GM06990 (cell line): ENCODE data around the gene TRDMT1.

ENCODE experiments used
- DNase-seq: peaks from one replicate; pipeline ENCODE4 v3.0.0-alpha.2; 2011; ENCODE audit not compliant: insufficient read length; ENCODE audit errors: extremely low read depth
- H3K27me3 ChIP-seq: replicated peaks from 2 replicates; pipeline ENCODE4 v1.6.0; 2011; ENCODE audit warnings: low read length; ENCODE audit not compliant: control insufficient read depth, insufficient read depth
- H3K36me3 ChIP-seq: 2 replicates; pipeline ENCODE4 v1.5.1; 2011; ENCODE audit warnings: low read length; ENCODE audit not compliant: control insufficient read depth, insufficient read depth
- H3K4me3 ChIP-seq: replicated peaks from 2 replicates; pipeline ENCODE4 v1.5.1; 2011; ENCODE audit warnings: low read depth, mild to moderate bottlenecking, control low read depth, low read length
- CTCF ChIP-seq: IDR thresholded peaks from 2 replicates; pipeline ENCODE4 v1.5.1; 2011; ENCODE audit warnings: low read length, control low read depth, mild to moderate bottlenecking, inconsistent platforms; ENCODE audit not compliant: insufficient read depth, poor library complexity, severe bottlenecking

Gene TRDMT1

GRCh38 chr10:17234431-17234945 lies 33.0 kb upstream of the TRDMT1 start:
- Histone ChIP-seq H3K27me3 (no peaks in the 10 kb centered on the region), H3K4me3 (no peak overlapping the region), H3K36me3 (peaks cover 13% of the 10 kb centered on the region)
- DNase-seq = no peak
- TF ChIP-seq CTCF = no peak

- no peak for DNase-seq
- Histone ChIP-seq H3K36me3 (peaks cover 13% of the 10 kb centered on the region), H3K27me3 (no peaks in the 10 kb centered on the region), H3K4me3 (no peak overlapping the region)
- TF ChIP-seq CTCF = no peak
These were observed 32.0 kb upstream of the TRDMT1 start for GRCh38 chr10:17233286-17233991.

DNA sequence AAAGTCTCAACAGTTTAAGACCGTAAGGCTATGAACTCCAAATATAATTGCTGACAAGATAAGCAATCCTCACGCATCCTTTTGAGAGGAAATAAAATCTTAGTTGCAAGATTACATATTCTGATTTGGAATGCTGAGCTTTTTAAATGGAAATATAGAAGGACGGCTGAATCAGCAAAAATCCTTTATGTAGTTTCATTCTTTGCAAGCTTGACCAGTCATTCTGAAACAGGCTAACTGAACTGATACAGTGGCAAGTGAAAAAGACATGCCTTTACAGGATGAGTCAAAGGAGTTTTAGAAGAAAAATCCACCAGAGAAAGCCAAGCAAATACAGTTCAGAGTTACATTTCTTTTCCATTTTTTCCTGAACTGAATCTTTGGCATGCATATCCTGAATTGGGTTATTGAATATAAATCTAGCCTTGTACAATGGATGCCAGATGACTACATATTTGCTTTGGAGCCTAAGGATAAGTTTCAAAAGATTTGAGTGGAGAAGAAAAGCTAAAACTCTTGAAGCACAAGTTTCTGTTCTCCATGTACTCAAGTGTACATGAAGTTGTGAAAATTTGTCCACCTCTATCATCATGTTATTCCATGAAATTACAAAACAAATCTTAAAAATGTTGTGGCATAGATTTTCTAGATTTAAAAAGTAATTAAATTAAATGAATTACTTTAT lies 30.9 kb upstream of the TRDMT1 start:
- TF ChIP-seq CTCF = no peak
- Histone ChIP-seq H3K36me3 (peaks cover 13% of the 10 kb centered on the region), H3K4me3 (no peak overlapping the region), H3K27me3 (no peaks in the 10 kb centered on the region)
- peak; percentile 52 for DNase-seq

DNA sequence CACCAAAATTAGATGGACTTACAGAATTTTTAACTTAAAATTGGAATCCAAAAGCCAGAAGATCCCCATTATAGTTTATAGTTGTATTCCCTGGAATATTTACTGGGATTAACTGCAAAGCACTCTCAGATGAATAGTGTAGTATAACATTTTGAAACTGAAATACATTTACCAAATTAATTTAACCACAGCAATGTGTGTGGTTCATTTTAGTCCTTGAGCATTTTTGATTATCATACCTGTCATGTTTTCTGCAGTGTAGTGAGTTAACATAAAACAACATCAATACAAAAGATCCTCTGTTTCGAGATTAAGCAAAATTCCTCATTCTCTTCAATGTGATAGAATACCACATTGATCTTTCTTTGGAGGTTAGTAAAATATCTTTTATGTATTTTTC lies 30.3 kb upstream of the TRDMT1 start:
- H3K36me3 ChIP-seq = peaks cover 13% of the 10 kb centered on the region
- H3K4me3 ChIP-seq = no peak overlapping the region
- H3K27me3 ChIP-seq = no peaks in the 10 kb centered on the region
- TF ChIP-seq CTCF = no peak
- DNase-seq = no peak

DNA sequence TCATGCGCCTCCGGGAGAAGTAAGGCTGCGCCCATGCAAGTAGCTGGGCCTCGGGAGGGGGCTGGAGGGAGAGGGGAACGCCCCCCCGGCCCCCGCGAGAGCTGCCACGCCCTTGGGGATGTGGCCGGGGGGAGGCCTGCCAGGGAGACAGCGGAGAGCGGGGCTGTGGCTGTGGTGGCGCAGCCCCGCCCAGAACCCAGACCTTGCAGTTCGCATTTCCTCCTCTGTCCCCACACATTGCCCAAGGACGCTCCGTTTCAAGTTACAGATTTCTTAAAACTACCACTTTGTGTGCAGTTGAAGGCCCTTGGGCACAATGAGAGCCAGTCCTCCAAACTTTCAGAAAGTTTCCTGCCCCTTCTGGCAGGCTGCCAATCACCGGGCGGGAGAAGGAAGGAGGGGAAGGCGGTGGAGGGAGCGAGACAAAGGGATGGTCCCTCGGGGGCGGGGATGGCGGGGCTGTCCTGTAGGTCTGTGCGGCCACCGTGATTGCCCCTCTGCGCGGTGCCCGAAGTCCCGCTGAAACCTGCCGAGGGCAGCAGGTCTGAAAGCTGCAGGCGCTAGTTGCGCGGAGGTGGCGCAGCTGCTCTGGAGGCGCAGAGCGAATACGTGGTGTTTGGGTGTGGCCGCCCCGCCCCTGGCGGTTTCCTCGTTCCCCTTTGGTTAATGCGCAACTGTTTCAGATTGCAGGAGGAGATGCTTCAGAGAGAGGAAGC lies 28.7 kb upstream of the TRDMT1 start:
- DNase-seq = peak; percentile 90
- Histone ChIP-seq H3K4me3 (peak overlapping the region; percentile 89), H3K36me3 (peaks cover 9% of the 10 kb centered on the region), H3K27me3 (no peaks in the 10 kb centered on the region)
- TF ChIP-seq CTCF = no peak
